HG03378 (cell line): ENCODE results near the gene NELFB.

Source experiments
- ATAC-seq: cut with Tn5 transposase; IDR thresholded peaks from one replicate; pipeline ENCODE4 v1.9.1; 2021; ENCODE audit warnings: mild to moderate bottlenecking, moderate library complexity; ENCODE audit not compliant: unreplicated experiment

Gene NELFB

DNA sequence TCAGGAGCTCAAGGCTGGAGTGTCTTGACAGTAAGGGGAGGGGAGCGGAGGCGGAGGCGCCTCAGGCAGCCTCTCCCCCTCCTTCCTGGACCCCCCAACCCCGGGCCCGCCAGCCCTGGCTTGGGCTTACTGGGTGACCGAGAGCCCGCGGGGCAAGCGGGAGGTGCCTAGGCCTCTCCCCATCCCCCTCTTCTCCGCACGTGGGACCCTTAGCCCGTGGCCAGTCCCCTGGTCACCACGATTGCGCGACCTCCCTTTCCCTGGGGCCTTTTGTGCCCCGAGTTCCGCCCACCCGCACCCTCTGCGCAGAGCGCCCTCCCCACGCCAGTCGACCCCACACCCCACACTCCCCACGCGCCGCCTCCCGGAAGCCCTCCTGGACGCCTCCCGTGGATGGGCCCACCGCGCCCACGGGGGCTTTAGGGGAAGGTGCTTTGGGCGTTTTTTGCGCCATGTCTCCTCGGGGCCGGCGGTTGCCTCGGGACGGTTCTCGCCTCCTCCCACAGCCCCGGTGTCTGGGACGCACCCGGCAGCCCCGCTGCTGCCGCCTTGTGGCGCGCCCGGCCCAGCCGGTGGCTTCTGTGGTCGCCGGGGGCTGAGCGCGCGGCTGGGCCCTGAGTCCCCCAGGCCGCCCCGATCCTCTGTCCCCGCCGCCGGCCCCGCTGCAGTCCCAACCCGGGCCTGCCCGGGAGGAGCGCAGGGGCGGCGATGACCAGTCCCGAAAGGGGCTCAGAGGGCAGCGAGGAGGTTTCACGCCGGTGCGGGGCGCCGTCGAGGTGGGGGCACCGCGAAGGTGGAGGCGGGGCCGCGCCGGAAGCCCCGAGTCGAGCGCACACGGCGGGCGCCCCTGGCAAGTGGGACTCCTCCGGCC is 25.6 kb downstream of the NELFB start:
- ATAC-seq: no peak

DNA sequence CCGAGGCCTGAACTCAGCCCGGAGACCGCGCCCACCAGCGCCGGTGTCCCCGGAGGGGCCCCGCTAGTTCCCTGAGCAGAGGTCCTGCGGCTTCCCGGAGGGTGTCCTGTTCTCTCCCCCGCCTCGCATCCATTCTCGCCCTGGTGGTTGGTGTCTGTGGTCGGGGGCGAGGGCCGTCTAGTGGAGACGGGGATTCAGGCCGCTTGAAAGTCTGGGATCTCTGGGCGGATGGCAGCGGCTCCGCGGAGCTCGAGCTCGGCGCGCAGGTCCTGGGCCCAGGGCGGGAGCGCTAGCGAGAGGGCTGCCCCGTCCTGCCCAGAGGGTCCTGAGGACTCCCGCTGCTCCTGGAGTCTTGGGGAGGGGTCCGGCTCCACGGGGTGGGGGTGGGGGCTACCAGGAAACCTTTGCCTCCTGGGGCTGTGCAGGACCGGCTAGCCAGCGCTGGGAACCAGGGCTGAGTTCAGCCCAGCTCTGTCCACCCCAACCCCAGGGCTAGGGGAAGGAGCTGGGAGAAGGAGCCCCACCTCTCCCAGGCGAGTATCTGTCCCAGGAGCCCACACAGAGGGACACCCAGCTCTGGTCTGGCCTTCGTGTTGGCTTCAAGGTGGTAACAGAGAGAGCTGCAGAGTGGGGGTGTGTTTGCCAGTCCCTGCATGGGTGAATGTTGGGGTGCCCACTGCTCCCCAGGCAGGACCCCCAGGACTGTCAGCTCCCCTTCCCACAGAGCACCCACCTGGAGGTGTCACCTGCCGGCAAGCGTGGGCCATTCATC is 26.4 kb downstream of the NELFB start:
- ATAC-seq: no peak

DNA sequence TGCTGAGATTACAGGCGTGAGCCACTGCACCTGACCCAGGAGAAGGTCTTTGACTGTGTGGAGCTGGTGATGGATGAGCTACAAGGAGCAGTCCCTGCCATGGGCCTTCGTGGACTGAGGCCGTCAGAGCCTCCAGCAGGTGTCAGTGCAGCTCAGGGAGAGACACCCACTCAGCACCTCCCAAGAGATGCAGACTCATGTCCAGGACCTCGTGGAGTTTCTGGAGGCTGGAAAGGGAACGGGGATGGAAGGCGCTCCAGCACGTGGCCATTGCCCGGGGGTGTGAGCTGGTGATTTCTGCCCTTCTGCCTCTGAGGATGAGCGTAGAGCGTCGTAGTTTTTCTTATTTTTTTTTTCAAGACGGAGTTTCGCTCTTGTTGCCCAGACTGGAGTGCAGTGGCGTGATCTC is 31.9 kb downstream of the NELFB start:
- ATAC-seq: no peak

DNA sequence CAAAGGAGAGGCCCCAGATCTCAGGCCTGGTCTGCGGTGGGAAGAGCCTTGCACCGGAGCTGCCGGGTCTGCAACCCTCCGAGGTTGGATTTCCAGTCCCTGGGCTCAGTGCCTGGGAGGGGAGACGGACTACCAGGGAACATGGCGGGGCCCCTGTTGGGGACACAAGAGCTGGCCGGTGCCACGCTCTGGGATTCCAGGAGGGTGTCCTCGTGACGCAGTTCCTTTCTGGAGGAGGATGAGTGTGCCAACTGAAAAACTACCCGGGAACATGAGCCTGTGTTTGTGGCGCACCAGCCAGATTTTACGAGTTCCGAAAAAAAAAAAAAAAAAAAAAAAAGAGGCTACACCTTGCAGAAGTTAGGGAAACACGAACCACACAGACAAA is 38.0 kb downstream of the NELFB start:
- ATAC-seq: no peak

DNA sequence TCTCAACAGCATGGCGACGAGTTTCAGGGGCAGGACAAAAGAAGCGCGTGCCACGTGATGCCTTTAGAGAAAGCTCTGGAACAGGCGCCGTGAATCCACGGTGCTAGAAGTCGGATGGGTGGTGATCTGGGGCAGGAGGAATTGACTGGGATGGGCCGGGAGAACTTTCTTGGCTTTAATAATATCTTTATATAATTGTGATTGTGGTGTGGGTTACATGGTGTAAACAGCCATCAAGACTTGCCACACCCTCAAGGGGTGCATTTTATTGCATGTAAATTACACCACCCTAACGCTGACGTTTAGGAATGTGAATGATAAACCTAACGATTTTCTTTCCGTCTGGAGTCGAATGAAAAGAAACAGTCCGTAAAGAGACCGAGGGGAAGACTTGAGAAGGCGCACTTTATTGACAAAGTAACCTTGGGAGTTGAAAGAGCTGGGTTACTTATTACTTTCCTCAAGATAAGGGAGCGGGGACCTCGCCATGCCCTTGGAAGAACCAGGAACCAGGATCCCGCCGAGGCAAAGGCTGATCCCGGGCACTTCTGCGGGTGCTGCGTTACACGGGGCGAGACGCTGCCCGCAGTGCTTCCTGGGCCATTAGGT is 38.5 kb downstream of the NELFB start:
- no peak for ATAC-seq

DNA sequence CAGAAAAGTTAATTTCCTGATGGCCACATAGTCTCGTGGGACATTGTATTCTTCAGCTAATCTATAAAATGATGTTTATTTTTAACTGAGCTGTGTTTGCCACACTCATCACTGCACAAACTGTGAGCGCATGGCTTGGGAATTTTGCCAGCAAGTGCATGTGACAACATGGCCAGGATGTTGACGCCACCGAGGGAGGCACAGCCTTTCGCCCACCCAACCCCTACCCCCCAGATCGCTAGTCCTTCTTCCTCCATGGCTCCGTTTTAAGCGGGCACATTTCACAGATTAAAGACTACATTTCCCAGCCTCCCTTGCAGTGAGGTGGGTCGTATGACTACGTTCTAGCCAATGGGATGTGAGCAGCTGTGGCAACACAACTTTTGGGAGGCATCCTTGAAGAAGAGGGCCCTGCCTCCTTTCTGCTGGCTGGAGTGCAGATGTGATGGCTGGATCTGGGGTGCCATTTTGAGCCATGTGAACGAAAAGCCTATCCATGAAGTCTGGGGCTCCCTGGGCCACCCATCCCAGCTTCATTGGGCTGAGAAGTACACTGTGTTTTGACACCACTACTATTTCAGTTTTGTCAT is 39.1 kb downstream of the NELFB start:
- no peak for ATAC-seq

DNA sequence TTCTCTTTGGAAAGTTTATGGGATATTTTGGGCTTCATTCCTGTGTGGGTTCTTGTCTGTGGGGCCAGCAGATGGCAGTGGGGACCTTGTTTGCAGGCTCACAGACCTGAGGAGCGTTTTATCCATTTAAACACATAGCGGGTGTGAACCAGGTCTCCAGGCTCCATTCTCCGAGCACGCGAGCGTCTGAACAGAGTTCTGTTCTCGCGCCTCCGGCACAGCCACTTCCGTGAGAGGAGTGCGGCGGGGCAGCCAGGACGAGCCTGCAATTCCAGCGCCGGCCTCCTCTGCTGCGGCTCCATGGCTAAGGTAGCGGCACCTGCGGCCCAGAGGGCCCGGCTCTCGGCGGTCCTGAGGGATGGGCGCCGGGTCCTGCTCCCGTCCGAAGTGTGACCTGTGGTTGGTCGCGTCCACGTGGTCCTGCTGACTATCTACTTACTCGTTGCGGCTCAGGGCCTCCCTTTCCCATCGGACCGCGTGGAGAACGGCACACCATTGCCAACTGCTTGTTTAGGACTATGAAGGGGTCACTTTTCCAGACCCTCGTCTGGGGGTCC is 39.6 kb downstream of the NELFB start:
- ATAC-seq: no peak

DNA sequence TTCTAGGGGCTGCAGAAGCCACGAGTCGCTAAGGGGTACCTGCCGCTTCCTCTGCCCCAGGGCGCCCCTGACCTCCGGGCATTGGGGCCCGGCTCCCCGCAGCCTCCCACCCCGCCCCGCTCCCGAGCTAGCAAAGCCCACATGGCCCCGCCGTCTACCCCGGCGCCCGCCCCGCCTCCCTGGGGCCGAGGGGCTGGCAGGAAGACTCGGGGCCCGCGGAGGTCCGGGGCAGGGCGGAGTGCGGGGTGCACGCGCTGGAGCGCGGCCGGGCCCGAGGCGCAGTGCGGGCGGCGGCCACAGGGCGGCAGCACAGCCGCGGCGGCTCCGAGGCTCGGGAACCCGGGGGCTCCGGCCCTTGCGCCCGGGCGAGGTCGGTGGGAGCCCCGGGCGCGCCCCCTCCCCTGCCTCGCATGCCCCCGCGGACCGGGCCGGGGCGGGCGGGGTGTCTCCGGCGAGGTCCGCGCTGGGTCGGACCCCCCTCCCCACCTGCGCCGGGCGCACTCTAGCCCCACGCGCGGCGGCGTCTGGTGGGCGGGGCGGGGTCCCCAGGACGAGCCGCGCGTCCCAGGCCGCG is 40.2 kb downstream of the NELFB start:
- ATAC-seq: no peak

DNA sequence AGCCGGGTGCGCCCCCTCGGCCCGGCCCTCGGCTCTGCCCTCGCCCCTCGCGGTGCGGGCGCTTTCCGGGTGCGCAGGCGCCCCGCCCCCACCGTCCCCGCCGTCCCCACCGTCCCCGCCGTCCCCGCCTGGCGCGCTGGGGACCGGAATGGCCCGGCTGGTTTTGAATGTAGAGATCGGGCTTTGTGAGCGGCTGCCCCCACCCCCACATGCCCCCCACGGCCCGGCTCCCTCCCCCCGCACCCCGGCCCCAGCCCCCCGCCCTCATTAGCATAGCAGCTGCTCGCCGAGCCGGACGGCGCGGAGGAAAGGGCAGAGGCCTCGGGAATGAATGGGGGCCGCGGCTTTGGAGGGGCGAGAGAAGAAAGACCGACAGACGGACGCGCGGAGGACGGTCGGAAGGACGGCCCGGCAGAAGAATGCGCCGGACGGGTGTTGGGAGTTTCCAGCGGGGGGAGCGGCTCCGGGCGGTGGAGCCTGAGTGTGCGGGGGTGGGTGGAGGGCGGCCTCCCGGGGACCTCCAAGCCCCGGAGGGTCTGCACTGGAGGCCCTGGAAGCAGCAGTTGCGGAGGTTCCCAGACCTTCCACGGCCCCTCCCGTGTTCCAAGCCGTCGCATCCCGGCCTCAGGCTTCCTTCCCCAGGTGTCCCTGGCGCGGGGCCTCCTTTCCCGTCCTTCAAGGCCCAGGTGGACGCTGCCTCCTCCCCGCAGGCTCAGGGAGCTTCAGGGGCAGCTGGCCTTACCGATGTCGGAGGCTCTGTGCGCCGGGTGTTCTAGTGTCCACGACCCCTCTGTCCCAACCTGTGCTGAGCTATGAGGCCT is 40.9 kb downstream of the NELFB start:
- no peak for ATAC-seq

DNA sequence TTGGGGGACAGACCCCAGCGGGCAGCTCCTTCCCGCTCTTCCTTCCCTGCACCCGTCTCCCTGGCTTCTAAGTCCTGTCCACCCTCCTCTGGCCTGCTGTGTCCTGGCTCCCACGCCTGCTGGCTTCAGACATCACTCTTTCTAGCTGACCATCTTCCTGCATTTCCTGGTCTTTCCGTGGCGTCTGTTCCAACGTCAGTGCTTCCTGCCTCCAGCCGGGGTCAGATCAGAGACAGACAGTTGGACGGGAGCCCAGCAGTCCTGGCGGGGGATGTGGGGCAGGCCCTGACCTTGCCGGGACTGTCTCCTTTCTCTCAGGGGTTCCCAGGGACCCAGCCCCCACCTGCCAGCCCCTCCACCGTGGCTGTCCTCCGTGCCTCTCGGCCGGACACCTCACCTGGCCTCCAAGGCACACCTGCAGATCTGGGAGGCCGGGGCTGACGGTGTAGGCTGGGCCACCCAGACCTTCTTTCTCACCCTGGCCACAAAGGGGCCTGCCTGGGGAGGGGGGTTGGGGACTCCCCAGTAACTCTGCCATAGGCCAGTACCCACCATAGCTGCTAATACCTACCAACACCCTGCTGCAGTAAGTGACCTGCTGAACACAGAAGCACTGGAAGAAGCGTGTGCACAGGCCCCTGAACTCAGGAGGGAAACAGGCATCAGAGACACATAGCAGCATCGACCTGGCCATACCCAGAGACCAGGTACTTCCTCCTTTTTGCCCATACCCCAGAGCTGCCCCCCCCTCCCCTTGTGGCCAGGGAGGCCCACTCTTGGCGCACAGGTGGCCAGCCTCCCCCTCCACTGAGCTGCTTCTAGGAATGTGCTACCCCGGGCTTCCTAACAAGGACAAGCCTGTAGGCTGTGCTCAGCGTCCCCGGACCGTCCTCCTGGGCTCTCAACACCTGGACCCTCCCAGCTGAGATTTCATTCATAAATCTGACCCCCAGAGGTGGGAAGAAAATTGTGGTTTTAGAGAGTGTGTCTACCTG is 41.8 kb downstream of the NELFB start:
- ATAC-seq: no peak

DNA sequence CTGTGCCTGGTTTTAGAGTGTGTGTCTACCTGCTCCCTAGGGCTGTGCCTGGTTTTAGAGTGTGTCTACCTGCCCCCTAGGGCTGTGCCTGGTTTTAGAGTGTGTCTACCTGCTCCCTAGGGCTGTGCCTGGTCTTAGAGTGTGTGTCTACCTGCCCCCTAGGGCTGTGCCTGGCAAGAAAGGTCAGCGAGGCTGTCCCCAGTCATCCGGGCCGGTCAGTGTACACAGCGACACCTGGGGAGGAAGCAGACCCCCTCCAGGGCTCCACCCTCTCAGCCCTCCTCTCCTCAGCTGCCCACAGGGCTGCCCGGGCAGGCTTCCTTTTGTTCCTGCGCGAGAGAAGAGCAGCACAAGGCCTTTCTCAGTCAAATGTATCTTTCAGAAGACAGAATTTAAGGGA is 42.8 kb downstream of the NELFB start:
- ATAC-seq: no peak

DNA sequence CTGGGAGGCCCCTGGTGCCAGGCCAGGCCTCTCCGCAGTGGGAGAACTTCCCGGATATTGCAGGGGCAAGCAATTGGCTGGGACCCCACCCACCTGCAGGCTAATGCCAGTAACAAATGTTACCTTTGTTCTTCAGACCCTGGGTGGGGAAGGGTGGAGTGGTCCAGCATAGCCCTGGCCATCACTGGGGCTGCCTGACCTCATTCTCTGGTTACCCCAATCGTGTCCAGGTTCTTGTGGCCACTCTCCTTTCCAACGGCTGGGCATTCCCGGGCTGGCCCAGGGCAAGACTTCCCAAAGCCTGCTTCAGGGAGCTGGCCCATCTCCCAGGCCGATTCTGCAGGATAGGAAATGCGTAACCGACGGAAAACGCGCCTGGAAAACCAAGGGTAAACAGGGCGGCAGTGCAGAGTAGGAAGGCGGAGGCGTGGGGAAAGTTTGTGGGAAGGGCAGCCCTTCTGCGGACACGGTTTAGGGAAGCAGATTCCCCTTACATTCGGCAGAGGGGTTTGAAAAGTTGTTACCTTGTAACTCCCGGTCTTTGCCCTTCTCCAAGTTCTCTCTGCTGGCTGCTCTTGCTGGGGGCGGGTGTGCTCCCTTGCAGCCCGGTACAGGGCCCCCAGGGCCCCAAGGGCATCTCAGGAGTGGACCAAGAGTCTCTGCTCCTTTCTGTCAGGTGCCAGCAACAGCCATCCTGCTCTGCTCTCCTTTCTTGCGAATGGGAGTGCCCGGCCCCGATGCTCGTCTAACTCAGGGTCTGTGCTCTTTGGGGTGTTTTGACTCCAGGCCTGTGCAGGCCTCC is 43.5 kb downstream of the NELFB start:
- ATAC-seq: no peak

DNA sequence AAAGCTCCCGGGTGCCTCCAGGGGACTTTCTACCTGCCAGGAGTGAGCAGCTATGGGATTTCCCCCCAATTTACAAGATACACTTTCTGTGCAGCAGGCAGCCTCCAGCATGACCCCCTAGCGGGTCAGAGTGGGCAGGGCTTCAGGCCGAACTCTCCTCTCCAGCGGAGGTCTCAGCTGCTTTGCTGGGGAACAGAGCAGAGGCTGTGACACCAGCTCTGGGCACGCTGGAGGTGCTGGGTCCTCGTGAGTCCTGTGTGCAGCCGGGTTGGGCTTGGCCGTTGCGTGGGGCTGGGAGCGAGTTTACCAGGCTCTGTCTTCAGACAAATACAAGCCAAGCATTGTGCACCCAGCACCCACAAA is 44.1 kb downstream of the NELFB start:
- no peak for ATAC-seq

DNA sequence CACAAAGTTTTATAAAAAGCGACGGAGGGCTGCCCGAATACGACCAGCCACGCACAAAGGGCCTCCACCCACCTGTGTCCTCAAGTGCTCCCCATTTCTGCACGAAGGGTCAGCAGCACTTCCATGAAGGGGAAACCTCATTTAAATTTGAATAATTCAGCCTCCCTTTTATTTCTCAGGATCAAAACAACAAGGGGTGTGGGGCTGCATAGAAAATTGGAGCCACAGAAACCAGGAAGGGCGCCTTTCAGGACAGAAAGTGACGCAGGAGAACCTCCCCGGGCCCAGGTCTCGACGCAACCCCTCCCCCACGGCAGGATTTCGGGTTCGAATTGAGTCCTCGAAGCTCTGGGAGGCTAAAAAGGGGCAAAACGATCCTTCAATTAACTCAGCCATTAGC is 44.8 kb downstream of the NELFB start:
- ATAC-seq: no peak

DNA sequence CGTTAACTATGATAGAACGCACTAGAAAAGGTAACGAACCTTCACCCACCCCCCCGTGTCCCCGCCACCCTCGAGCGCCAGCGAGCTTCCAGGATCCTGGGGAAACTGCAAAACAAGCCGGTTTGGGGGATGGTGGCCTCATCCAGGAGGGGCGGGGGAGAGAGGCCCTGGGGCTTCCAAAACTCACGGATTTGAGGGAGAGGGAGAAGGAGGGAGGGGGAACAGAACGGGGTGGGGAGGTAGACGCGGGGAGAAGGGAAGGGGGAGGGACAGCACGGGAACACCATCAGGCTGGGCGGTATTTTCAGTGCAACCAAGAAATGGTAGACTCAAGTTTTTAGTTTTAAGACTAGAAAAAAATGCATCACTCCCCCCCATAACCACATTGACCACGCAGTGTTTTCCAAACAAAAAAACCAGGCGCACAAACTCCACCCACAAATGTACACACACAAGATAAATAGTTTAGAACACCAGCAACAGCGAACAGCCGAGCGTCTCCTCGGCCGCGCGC is 45.5 kb downstream of the NELFB start:
- no peak for ATAC-seq

DNA sequence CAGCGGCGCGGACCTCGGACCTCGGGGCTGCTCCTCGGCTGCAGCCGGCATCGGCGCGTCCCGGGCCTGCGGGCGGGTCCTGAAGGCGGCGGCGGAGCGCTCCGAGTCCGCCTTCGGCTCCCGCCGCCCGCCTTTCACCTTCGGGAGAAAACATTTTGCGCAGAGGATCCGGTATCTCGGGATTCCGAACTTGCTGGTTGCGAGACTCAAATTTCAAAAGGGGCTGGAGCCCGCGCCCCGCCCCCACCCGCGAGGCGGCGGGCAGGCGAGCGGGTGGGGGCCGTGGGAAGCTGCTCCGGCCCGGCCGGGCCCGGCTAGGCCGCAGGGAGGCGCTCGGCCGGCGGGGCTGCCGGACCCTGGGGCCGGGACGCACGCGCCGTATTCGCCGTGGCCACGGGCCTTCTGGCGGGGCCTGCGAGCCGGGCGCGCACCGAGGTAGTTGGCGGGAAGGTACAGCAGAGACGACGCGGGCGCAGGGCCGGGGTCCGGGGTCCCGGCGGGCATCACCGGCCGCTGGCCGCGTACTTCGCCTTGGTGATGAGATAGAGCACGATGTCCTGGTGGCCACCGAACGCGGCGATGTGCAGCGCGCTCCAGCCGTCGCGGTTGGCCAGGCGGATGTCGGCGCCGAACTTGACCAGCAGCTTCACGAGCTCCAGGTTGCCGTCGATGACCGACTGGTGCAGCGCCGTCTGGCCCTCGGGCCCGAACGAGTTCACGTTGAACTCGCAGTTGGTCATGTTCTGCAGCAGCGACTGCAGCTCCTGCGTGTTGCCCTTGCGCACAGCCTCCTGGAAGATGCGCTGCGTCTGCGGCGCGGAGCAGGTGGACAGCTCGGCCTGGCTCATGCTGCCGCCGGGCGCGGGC is 46.2 kb downstream of the NELFB start:
- no peak for ATAC-seq

DNA sequence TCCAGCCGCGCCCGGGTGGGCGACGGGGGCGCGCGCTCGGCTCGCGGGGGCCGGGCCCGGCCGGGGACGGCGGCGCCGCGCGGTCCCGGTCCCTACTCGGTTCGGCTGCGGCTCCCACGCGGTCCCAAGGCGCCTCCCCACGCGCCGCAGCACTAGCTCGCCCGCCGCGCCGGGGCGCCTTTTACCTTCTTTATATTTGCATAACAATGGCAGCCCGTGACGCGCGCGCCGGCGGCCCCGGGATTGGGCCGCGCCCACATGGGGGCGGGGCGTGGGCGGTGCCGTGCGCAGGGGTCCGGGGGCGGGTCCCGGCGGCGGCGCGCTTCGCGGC is 47.0 kb downstream of the NELFB start, which contains the start of gene NRARP:
Gene NRARP (minus strand): TSS at position 154 of the 331 bp plus-strand sequence. CDS start 343 bp downstream, outside the sequence.
- peak; percentile 45 for ATAC-seq
